Aorta (tissue), 5 donors: ENCODE data around the gene AK1. TPM values are rescaled to one million over a fixed set of nuclear protein-coding genes. Genes with fewer than 3 reads are reported as not detected.
"Not testable (repeated sequence)": the region's sequence is repeated elsewhere in the genome, so short reads cannot be mapped to it uniquely, and the experiment has no call there.

Source experiments
- ATAC-seq: fragments of 200-7000 bp; cut with Tn5 transposase; one replicate; pipeline ENCODE4 v1.9.1; 2022; ENCODE audit warnings: moderate library complexity; ENCODE audit not compliant: low FRiP score
- DNase-seq, 2 donors: peaks; one replicate each; pipeline ENCODE4 v3.0.0-alpha.2; 2020
- H3K27ac ChIP-seq, 2 donors: one replicate each; pipeline ENCODE4 v1.5.1; 2013; ENCODE audit warnings: low read length in 2 of 2, mild to moderate bottlenecking in 2 of 2, moderate library complexity in 2 of 2, control low read depth in 1 of 2, inconsistent platforms in 1 of 2, low read depth in 1 of 2
- H3K27me3 ChIP-seq, 2 donors: one replicate each; pipeline ENCODE4 v1.6.1; 2013; ENCODE audit warnings: control low read depth in 1 of 2, low read length in 1 of 2, mild to moderate bottlenecking in 1 of 2, moderate library complexity in 1 of 2; ENCODE audit not compliant: insufficient read depth in 2 of 2, control insufficient read depth in 1 of 2
- H3K36me3 ChIP-seq, 2 donors: one replicate each; pipeline ENCODE4 v1.6.1; 2013; ENCODE audit warnings: control low read depth in 1 of 2, low read length in 1 of 2, mild to moderate bottlenecking in 1 of 2; ENCODE audit not compliant: insufficient read depth in 2 of 2, control insufficient read depth in 1 of 2
- H3K4me1 ChIP-seq, 2 donors: one replicate each; pipeline ENCODE4 v1.6.1; 2013; ENCODE audit warnings: low read length in 2 of 2, control low read depth in 1 of 2, mild to moderate bottlenecking in 1 of 2, moderate library complexity in 1 of 2; ENCODE audit not compliant: insufficient read depth in 2 of 2, control insufficient read depth in 1 of 2
- H3K4me3 ChIP-seq, 2 donors: one replicate each; pipeline ENCODE4 v1.5.1; 2013; ENCODE audit warnings: low read length in 2 of 2, control low read depth in 1 of 2, mild to moderate bottlenecking in 1 of 2
- H3K9me3 ChIP-seq: one replicate; pipeline ENCODE4 v1.6.1; 2013; ENCODE audit warnings: mild to moderate bottlenecking, low read length; ENCODE audit not compliant: control insufficient read depth
- WGBS, 2 donors: extraction: QIAGEN DNeasy Blood & Tissue Kit; methylation state at CpG; one replicate each; pipeline ENCODE4 v1.1.7; 2013; 5-methylcytosine and 5-hydroxymethylcytosine counted together
- intact Hi-C, 2 donors: fragments of 100-400 bp; cut with DNase I; formaldehyde crosslinking; loops; one replicate each; pipeline versions ENCODE4 v1.14.2 to v1.15.0; 2022
- polyA plus RNA-seq, 2 donors: library from polyadenylated mRNA; stranded (reverse); fragments of 200-250 nt; gene quantifications; one replicate each; pipeline ENCODE4 v1.2.3, GENCODE V29; 2013
- total RNA-seq, 2 donors: library from RNA; stranded (reverse); fragmentation: NEBNext Ultra II Directional; extraction: Animal tissue kit (Norgen Biotek cat#: 25700); gene quantifications; one replicate each; pipeline ENCODE4 v1.2.1, GENCODE V29; 2021
- donor health status: healthy with polysubstance abuse.
- donor health status: Bipolar disorder and iron deficiency.
- donor health status: DM: no; HTN: no; CAD: no.
- donor health status: DM: no; HTN: no; CAD: no.
- donor health status: DM: yes; HTN: yes; CAD: no.

AK1 gene
- total and polyA plus RNA-seq, 4 donors = 92.4 to 168 (median 105) TPM

DNA sequence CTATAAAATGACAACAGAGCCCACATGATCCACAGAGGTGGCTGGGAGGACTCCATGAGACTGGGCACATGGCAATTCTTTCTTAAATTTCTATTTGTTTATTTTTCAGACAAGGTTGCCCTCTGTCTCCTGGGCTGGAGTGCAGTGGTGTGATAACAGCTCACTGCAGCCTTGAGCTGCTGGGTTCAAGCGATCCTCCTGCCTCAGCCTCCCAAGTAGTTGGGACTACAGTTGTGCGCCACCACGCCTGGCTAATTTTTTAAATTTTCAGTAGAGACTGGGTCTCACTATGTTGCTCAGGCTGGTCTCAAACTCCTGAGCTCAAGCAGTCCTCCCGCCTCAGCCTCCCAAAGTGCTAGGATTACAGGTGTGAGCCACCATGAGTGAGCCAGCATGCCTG lies 31.9 kb downstream of the AK1 start:
- DNase-seq, ATAC-seq, H3K27me3 ChIP-seq, H3K4me3 ChIP-seq, H3K4me1 ChIP-seq, H3K36me3 ChIP-seq, H3K9me3 ChIP-seq, intact Hi-C loops: not testable (repeated sequence)
- 96 to 98% methylated on average over 4 of the region's 4 CpGs for WGBS, 2 donors
- peak overlapping the region; percentile 74 to 96 for H3K27ac ChIP-seq

- DNase-seq (peak in 1 of 2 donors; percentile 74), ATAC-seq (no peak)
- Histone ChIP-seq H3K4me3 (no peak overlapping the region), H3K9me3 (no peaks in the 10 kb centered on the region), H3K27ac (peak overlapping the region; percentile 74 to 96), H3K27me3 (no peaks in the 10 kb centered on the region), H3K36me3 (no peaks in the 10 kb centered on the region), H3K4me1 (peaks cover 0 to 5% of the 10 kb centered on the region in 2 donors)
- intact Hi-C loops = no loop called here
- 13 to 20% methylated on average over 16 of the region's 16 CpGs for WGBS, 2 donors
Observed at GRCh38 chr9:127844821-127845359, 32.6 kb downstream of the AK1 start.

DNA sequence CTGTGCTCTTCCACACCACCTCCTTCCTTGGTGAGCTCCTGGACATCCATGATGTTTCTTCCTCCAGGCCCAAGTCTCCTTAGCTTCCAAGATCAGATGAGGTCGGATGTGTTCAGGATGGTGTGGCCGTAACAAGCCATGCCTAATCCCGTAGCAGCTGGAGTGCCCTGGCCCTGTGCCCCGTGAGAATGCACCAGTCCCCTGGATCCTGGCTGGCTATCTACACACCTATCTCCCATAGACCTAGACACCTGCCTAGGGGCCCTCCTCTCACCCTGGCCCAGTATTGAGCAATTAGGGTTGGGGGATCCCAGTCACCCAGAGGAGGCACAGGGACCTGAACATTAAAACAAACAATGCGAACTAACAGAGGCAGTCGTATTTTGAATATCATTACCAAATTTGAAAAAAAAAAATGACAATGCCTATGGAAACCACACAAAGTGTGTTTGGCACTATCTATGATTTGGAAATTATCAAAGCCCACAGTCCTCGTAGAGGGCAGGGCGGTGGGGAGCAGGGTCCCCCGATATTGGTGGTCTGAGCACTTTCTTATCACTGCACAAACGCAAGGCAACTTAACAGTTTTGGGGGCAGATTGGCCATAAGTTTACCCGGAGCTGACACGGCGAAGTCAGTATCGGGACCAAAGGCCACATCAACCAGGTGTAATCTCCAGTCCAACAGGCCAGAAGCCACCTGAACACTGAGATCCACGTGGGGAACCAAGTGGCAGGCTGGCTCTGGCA lies 36.2 kb downstream of the AK1 start:
- WGBS, 2 donors = 68 to 73% methylated on average over 15 of the region's 15 CpGs
- intact Hi-C loops = no loop called here
- H3K27ac ChIP-seq = peak overlapping the region in 1 of 2 donors; percentile 20
- H3K4me3 ChIP-seq = no peak overlapping the region
- H3K36me3 ChIP-seq = no peaks in the 10 kb centered on the region
- H3K4me1 ChIP-seq = peaks cover 3 to 5% of the 10 kb centered on the region in 2 donors
- DNase-seq (no peak), ATAC-seq (no peak)
- H3K27me3 ChIP-seq = no peaks in the 10 kb centered on the region
- H3K9me3 ChIP-seq = no peaks in the 10 kb centered on the region

- DNase-seq = peak; percentile 97 to 98
- Histone ChIP-seq H3K9me3 (no peaks in the 10 kb centered on the region), H3K4me1 (peaks cover 0 to 3% of the 10 kb centered on the region in 2 donors), H3K27ac (peak overlapping the region; percentile 20 to 93), H3K27me3 (no peaks in the 10 kb centered on the region), H3K36me3 (no peaks in the 10 kb centered on the region), H3K4me3 (no peak overlapping the region)
- WGBS, 2 donors = 24 to 26% methylated on average over 18 of the region's 18 CpGs
- ATAC-seq = peak; percentile 88
- intact Hi-C loops = no loop called here
Observed at GRCh38 chr9:127838375-127839078, 38.9 kb downstream of the AK1 start.

DNA sequence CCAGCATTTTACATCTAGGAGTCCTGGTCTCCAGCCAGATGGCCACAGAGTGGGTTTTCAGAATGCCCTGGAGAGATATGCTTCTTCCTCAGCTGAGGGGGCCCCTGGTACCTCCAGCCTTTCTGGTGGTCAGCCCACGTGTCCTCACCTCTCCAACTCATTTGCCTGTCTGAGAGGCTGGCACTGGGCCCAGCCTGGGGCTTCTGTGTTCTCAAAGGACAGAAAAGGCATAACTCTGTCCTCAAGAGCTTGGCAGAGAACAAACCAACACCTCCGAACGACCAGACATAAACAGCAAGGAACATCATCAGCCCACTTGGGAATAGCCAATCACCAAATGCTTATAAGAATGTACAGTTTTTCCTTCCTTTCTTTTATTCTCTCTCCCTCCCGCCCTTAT lies 40.1 kb downstream of the AK1 start:
- H3K27me3 ChIP-seq = no peaks in the 10 kb centered on the region
- intact Hi-C loops = no loop called here
- H3K4me3 ChIP-seq = no peak overlapping the region
- ATAC-seq (no peak), DNase-seq (no peak)
- H3K9me3 ChIP-seq = no peaks in the 10 kb centered on the region
- H3K27ac ChIP-seq = peak overlapping the region in 1 of 2 donors; percentile 96
- H3K4me1 ChIP-seq = peaks cover 0 to 3% of the 10 kb centered on the region in 2 donors
- H3K36me3 ChIP-seq = no peaks in the 10 kb centered on the region
- 37 to 43% methylated on average over 4 of the region's 4 CpGs for WGBS, 2 donors

- H3K27me3 ChIP-seq, H3K36me3 ChIP-seq, H3K4me1 ChIP-seq, H3K4me3 ChIP-seq, intact Hi-C loops, ATAC-seq, DNase-seq, H3K9me3 ChIP-seq: not testable (repeated sequence)
- 12 to 17% methylated on average over 3 of the region's 3 CpGs for WGBS, 2 donors
- H3K27ac ChIP-seq = peak overlapping the region; percentile 57 to 96
Observed at GRCh38 chr9:127836561-127836960, 40.9 kb downstream of the AK1 start.

DNA sequence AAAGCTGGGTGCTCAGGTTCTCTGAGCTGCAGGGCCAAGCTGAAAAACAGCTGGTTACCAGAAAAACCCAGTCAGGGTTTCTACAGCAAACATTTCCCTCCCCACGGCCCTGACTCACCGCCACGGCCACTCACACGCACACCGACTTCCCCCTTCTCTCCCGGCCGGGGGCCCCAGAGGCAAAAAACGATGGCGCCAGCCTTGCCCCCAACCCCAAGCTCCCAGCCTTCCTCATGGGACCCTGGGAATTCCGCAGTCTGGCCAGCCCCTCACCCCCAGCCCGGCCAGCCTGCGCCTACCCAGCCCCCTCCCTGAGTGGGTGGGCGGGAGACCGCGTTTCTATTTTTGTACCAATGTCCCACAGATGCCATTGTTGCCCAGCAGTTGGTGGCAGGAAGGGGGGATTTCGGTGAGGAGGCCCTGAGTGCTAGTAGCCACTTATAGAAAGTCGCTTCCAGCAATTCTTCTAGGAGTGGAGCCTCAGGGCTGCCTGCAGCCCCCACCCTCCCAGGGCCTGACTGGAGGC lies 41.4 kb downstream of the AK1 start:
- H3K4me1 ChIP-seq = peaks cover 0 to 3% of the 10 kb centered on the region in 2 donors
- H3K27me3 ChIP-seq = no peaks in the 10 kb centered on the region
- ATAC-seq (peak; percentile 38), DNase-seq (peak; percentile 90 to 92)
- WGBS, 2 donors = 1 to 3% methylated on average over 16 to 17 of the region's 17 CpGs
- no peak overlapping the region for H3K4me3 ChIP-seq
- H3K27ac ChIP-seq = peak overlapping the region; percentile 57 to 96
- H3K9me3 ChIP-seq = no peaks in the 10 kb centered on the region
- no peaks in the 10 kb centered on the region for H3K36me3 ChIP-seq
- intact Hi-C loops = no loop called here

GRCh38 chr9:127833555-127833954 lies 43.9 kb downstream of the AK1 start:
- Histone ChIP-seq H3K4me3 (no peak overlapping the region), H3K36me3 (peaks cover 0 to 2% of the 10 kb centered on the region in 2 donors), H3K27me3 (no peaks in the 10 kb centered on the region), H3K4me1 (peaks cover 0 to 3% of the 10 kb centered on the region in 2 donors), H3K27ac (no peak overlapping the region), H3K9me3 (no peaks in the 10 kb centered on the region)
- 1 to 3% methylated on average over 1 of the region's 1 CpG for WGBS, 2 donors
- intact Hi-C loops = no loop called here
- ATAC-seq (no peak), DNase-seq (no peak)
